HepG2 (cell line): Measurements from ENCODE around the gene HBM. TPM values are rescaled to one million over a fixed set of nuclear protein-coding genes. Genes with fewer than 3 reads are reported as not detected.
A peak's percentile ranks its signal among the peaks of the same experiment; 100 is the strongest.

Experiments
- ATAC-seq: fragments of 200-7000 bp; cut with Tn5 transposase; 3 replicates; pipeline ENCODE4 v1.9.1; 2020; ENCODE audit warnings: mild to moderate bottlenecking, moderate library complexity
- BruUV-seq: library from RNA; stranded (reverse); fragments of 400-500 nt; replicated peaks from 2 replicates; lab custom pipeline; 2021; lab: Mats Ljungman, UMichigan
- CTCF ChIA-PET: fragments of 300-600 bp; formaldehyde crosslinking; extraction: SDS; loops from one replicate; lab custom pipeline; 2021; ENCODE audit warnings: low total read pairs, inconsistent platforms, low intra/inter-chr PET ratio; lab: Yijun Ruan, JAX
- POLR2A ChIA-PET: fragments of 350-600 bp; sonication (Branson Sonifier 250); formaldehyde crosslinking; loops from one replicate; lab custom pipeline; 2020; ENCODE audit warnings: antibody characterized with exemption, inconsistent platforms; lab: Yijun Ruan, JAX
- DNase-seq: peaks from one replicate; pipeline ENCODE4 v3.0.0-alpha.2; 2015; ENCODE audit warnings: low spot score
- FAIRE-seq: peaks from 3 replicates; lab custom pipeline; 2011; peaks lifted over from hg19 to GRCh38; lab: Jason Lieb, UNC
- H2AFZ ChIP-seq: one replicate; pipeline ENCODE4 v1.6.1; 2011; ENCODE audit warnings: low read length, inconsistent platforms
- H3K27ac ChIP-seq: fragments of 300-600 bp; 3 replicates; pipeline ENCODE4 v1.8.0; 2011; ENCODE audit warnings: mixed run types, mild to moderate bottlenecking, mixed read lengths, low read length, inconsistent platforms; ENCODE audit not compliant: insufficient read depth; ENCODE audit errors: extremely low read length
- H3K27me3 ChIP-seq, 2 experiments: fragments of 200-600 bp in 1 of 2; 2 replicates in 1 of 2; 3 replicates in 1 of 2; pipeline versions ENCODE4 v1.6.0 to v1.8.0; 2011; ENCODE audit warnings: low read length in 2 of 2, mild to moderate bottlenecking in 2 of 2, moderate library complexity in 2 of 2, inconsistent platforms in 1 of 2; ENCODE audit not compliant: insufficient read depth in 2 of 2, control insufficient read depth in 1 of 2
- H3K36me3 ChIP-seq, 2 experiments: fragments of 200-600 bp in 1 of 2; replicated peaks in 1 of 2; 2 replicates in 1 of 2; 3 replicates in 1 of 2; pipeline versions ENCODE4 v1.5.1 to v1.8.0; 2011; ENCODE audit warnings: low read length in 2 of 2, inconsistent platforms in 1 of 2; ENCODE audit not compliant: insufficient read depth in 2 of 2, control insufficient read depth in 1 of 2
- H3K4me1 ChIP-seq: 2 replicates; pipeline ENCODE4 v1.5.1; 2012; ENCODE audit warnings: low read length, inconsistent platforms; ENCODE audit not compliant: insufficient read depth
- H3K4me2 ChIP-seq: 2 replicates; pipeline ENCODE4 v1.6.0; 2011; ENCODE audit warnings: low read depth, low read length, inconsistent platforms
- H3K4me3 ChIP-seq, 3 experiments: fragments of 200-600 bp in 1 of 3; sonication (generic), shearing (Covaris generic) in 1 of 3; replicated peaks in 1 of 3; 2 replicates each; pipeline ENCODE4 v1.5.1; 2011 to 2016; ENCODE audit warnings: low read length in 3 of 3, inconsistent platforms in 2 of 3, low read depth in 2 of 3, mild to moderate bottlenecking in 2 of 3, control low read depth in 1 of 3, mixed read lengths in 1 of 3; ENCODE audit not compliant: insufficient read depth in 1 of 3
- H3K79me2 ChIP-seq: one replicate; pipeline ENCODE4 v1.6.1; 2011; ENCODE audit warnings: low read length, inconsistent platforms; ENCODE audit not compliant: insufficient read depth
- H3K9ac ChIP-seq: 2 replicates; pipeline ENCODE4 v1.6.0; 2011; ENCODE audit warnings: mild to moderate bottlenecking, low read depth, low read length, inconsistent platforms; ENCODE audit not compliant: insufficient read depth
- H3K9me3 ChIP-seq: 2 replicates; pipeline ENCODE4 v1.5.1; 2012; ENCODE audit warnings: mild to moderate bottlenecking, low read length
- H4K20me1 ChIP-seq: 2 replicates; pipeline ENCODE4 v1.6.0; 2011; ENCODE audit warnings: inconsistent platforms, mild to moderate bottlenecking, low read length, moderate library complexity; ENCODE audit not compliant: insufficient read depth
- ERF ChIP-seq: IDR thresholded peaks from 2 replicates; pipeline ENCODE4 v1.6.1; 2018; ENCODE audit warnings: missing biosample characterization, missing genetic modification reagents
- ETV5 ChIP-seq: IDR thresholded peaks from 2 replicates; pipeline ENCODE4 v1.6.1; 2018; ENCODE audit warnings: missing biosample characterization, missing genetic modification reagents, inconsistent platforms, borderline replicate concordance
- JUNB ChIP-seq: sonication (generic); formaldehyde crosslinking; IDR thresholded peaks from 2 replicates; pipeline ENCODE4 v1.8.0; 2022; ENCODE audit warnings: missing genetic modification reagents, mild to moderate bottlenecking, borderline replicate concordance
- MEF2D ChIP-seq: sonication (generic); formaldehyde crosslinking; IDR thresholded peaks from 2 replicates; pipeline ENCODE4 v1.5.1; 2020; ENCODE audit warnings: mild to moderate bottlenecking, missing genetic modification reagents
- PHF20 ChIP-seq: sonication (generic); formaldehyde crosslinking; IDR thresholded peaks from 2 replicates; pipeline ENCODE4 v1.5.0; 2020; ENCODE audit warnings: mild to moderate bottlenecking, missing genetic modification reagents
- RBM22 ChIP-seq: fragments of 200-400 bp; formaldehyde crosslinking; optimal IDR thresholded peaks from 2 replicates; pipeline ENCODE3; 2017; ENCODE audit warnings: mild to moderate bottlenecking, low read length, moderate library complexity
- SALL2 ChIP-seq: sonication (generic); formaldehyde crosslinking; IDR thresholded peaks from 2 replicates; pipeline ENCODE4 v1.8.1; 2023; ENCODE audit warnings: mild to moderate bottlenecking, missing genetic modification reagents, inconsistent platforms
- STAT5B ChIP-seq: sonication (generic); formaldehyde crosslinking; IDR thresholded peaks from 2 replicates; pipeline ENCODE4 v1.4.0; 2020; ENCODE audit warnings: missing genetic modification reagents
- SYNCRIP ChIP-seq: fragments of 200-400 bp; formaldehyde crosslinking; IDR thresholded peaks from 2 replicates; pipeline ENCODE4 v1.6.1; 2018; ENCODE audit warnings: mild to moderate bottlenecking, low read depth, low read length; ENCODE audit not compliant: insufficient read depth
- TSC22D2 ChIP-seq: sonication (generic); formaldehyde crosslinking; IDR thresholded peaks from 2 replicates; pipeline ENCODE4 v1.5.1; 2020; ENCODE audit warnings: missing genetic modification reagents, mild to moderate bottlenecking, borderline replicate concordance
- ZFP90 ChIP-seq: sonication (generic); formaldehyde crosslinking; IDR thresholded peaks from 2 replicates; pipeline ENCODE4 v1.8.0; 2022; ENCODE audit warnings: missing genetic modification reagents, mild to moderate bottlenecking, inconsistent platforms, borderline replicate concordance
- ZNF34 ChIP-seq: sonication (generic); formaldehyde crosslinking; IDR thresholded peaks from 2 replicates; pipeline ENCODE4 v1.4.0; 2020; ENCODE audit warnings: mild to moderate bottlenecking, missing genetic modification reagents, borderline replicate concordance
- ZNF550 ChIP-seq: sonication (generic); formaldehyde crosslinking; IDR thresholded peaks from 2 replicates; pipeline ENCODE4 v1.4.0; 2020; ENCODE audit warnings: mild to moderate bottlenecking, missing genetic modification reagents, borderline replicate concordance
- ZNF83 ChIP-seq: sonication (generic); formaldehyde crosslinking; IDR thresholded peaks from 2 replicates; pipeline ENCODE4 v1.4.0; 2020; ENCODE audit warnings: missing genetic modification reagents, mild to moderate bottlenecking, borderline replicate concordance
- WGBS: methylation state at CpG from one replicate; pipeline ENCODE4 v1.1.6; 2017; ENCODE audit warnings: low lambda C conversion rate; 5-methylcytosine and 5-hydroxymethylcytosine counted together
- in situ Hi-C: cut with HindIII; loops from 2 replicates; pipeline ENCODE4 v1.10.0; 2017; ENCODE audit warnings: low pct_unique_long_range_greater_than_20kb; ENCODE audit not compliant: extremely low pct_ligation_motif_present
- intact Hi-C: fragments of 100-400 bp; cut with micrococcal nuclease; formaldehyde crosslinking; loops from one replicate; pipeline ENCODE4 v1.10.0; 2022; ENCODE audit not compliant: unreplicated experiment
- polyA plus RNA-seq, 8 experiments: library from polyadenylated mRNA; depleted of rRNA in 3 of 8; stranded (reverse) in 7 of 8; unstranded in 1 of 8; fragments of >200 nt; fragmentation: Illumina TruSeq in 4 of 8; extraction: Trizol in 4 of 8; gene quantifications; 2 replicates each; pipeline versions ENCODE4 v1.2.1 to v1.2.3, GENCODE V29; 2011 to 2016; ENCODE audit warnings: low read depth in 4 of 8, missing spikeins in 1 of 8, mixed read lengths in 1 of 8; ENCODE audit not compliant: insufficient read depth in 1 of 8
- total RNA-seq, 5 experiments: library from RNA; depleted of rRNA; stranded (reverse); fragments of >200 nt; fragmentation: Illumina TruSeq; extraction: Trizol; gene quantifications; 2 replicates each; pipeline ENCODE4 v1.2.3, GENCODE V29; 2016; ENCODE audit warnings: low read depth in 1 of 5
- TF ChIP-seq, protein P1 (sequence below): sonication (generic); formaldehyde crosslinking; IDR thresholded peaks from 2 replicates; pipeline ENCODE4 v1.5.0; 2020; ENCODE audit warnings: mild to moderate bottlenecking, missing genetic modification reagents, moderate library complexity
- TF ChIP-seq, protein P2 (sequence below): sonication (generic); formaldehyde crosslinking; IDR thresholded peaks from 2 replicates; pipeline ENCODE4 v1.4.0; 2020; ENCODE audit warnings: missing genetic modification reagents
- TF ChIP-seq, protein P3 (sequence below): sonication (generic); formaldehyde crosslinking; conservative IDR thresholded peaks from 2 replicates; pipeline ENCODE4 v1.8.0; 2022; ENCODE audit warnings: missing genetic modification reagents

HBM gene
- total and polyA plus RNA-seq, 2 of the 13 experiments (the other 11 are each of a cell fraction or from before 2014, with no cell fraction given), result not detected

DNA sequence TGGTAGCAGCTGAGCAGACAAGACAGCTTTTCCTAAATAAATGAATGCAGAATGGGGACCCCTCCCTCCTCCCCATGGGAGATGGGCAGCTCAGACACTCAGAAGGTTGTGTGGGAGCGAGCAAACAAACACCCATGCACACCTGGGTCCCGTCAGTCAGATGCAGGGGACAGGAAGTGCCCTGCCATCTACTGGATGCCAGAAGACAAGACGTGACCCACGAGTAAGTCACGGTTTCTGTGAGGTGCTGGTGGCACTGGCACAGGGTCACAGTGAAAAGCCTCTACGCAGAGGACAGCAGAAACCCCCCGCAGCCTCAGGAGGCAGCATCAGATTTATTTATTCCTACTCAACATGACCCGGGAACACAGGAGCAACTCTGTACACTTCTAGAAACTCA lies 22.9 kb downstream of the HBM start:
- TF ChIP-seq MEF2D (CRISPR knock-in tag) (no peak), ZNF34 (CRISPR knock-in tag) (no peak), TSC22D2 (CRISPR knock-in tag) (no peak), SALL2 (CRISPR knock-in tag) (no peak), ERF (no peak), ZFP90 (CRISPR knock-in tag) (no peak), ZNF550 (no peak), PHF20 (CRISPR knock-in tag) (no peak), ETV5 (CRISPR knock-in tag) (peak; percentile 31; the same call in 1 of the 2 replicates), SYNCRIP (no peak), ZNF83 (CRISPR knock-in tag) (no peak), JUNB (CRISPR knock-in tag) (no peak), RBM22 (peak; percentile 75), STAT5B (no peak)
- TF ChIP-seq, protein P1, sequence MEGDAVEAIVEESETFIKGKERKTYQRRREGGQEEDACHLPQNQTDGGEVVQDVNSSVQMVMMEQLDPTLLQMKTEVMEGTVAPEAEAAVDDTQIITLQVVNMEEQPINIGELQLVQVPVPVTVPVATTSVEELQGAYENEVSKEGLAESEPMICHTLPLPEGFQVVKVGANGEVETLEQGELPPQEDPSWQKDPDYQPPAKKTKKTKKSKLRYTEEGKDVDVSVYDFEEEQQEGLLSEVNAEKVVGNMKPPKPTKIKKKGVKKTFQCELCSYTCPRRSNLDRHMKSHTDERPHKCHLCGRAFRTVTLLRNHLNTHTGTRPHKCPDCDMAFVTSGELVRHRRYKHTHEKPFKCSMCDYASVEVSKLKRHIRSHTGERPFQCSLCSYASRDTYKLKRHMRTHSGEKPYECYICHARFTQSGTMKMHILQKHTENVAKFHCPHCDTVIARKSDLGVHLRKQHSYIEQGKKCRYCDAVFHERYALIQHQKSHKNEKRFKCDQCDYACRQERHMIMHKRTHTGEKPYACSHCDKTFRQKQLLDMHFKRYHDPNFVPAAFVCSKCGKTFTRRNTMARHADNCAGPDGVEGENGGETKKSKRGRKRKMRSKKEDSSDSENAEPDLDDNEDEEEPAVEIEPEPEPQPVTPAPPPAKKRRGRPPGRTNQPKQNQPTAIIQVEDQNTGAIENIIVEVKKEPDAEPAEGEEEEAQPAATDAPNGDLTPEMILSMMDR (CRISPR knock-in tag), result peak; percentile 44
- TF ChIP-seq, protein P2, sequence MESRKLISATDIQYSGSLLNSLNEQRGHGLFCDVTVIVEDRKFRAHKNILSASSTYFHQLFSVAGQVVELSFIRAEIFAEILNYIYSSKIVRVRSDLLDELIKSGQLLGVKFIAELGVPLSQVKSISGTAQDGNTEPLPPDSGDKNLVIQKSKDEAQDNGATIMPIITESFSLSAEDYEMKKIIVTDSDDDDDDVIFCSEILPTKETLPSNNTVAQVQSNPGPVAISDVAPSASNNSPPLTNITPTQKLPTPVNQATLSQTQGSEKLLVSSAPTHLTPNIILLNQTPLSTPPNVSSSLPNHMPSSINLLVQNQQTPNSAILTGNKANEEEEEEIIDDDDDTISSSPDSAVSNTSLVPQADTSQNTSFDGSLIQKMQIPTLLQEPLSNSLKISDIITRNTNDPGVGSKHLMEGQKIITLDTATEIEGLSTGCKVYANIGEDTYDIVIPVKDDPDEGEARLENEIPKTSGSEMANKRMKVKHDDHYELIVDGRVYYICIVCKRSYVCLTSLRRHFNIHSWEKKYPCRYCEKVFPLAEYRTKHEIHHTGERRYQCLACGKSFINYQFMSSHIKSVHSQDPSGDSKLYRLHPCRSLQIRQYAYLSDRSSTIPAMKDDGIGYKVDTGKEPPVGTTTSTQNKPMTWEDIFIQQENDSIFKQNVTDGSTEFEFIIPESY (CRISPR knock-in tag), result peak; percentile 36; the same call in 1 of the 2 replicates
- TF ChIP-seq, protein P3, sequence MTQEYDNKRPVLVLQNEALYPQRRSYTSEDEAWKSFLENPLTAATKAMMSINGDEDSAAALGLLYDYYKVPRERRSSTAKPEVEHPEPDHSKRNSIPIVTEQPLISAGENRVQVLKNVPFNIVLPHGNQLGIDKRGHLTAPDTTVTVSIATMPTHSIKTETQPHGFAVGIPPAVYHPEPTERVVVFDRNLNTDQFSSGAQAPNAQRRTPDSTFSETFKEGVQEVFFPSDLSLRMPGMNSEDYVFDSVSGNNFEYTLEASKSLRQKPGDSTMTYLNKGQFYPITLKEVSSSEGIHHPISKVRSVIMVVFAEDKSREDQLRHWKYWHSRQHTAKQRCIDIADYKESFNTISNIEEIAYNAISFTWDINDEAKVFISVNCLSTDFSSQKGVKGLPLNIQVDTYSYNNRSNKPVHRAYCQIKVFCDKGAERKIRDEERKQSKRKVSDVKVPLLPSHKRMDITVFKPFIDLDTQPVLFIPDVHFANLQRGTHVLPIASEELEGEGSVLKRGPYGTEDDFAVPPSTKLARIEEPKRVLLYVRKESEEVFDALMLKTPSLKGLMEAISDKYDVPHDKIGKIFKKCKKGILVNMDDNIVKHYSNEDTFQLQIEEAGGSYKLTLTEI (CRISPR knock-in tag), result no peak
- no peak overlapping the region for H3K27ac ChIP-seq
- peak; percentile 73 for ATAC-seq
- in situ Hi-C loops, result no loop called here
- FAIRE-seq, result no peak
- H3K9me3 ChIP-seq, result no peaks in the 10 kb centered on the region
- H3K9ac ChIP-seq, result no peak overlapping the region
- no peak overlapping the region for H3K4me3 ChIP-seq
- no peak overlapping the region for H3K4me2 ChIP-seq
- intact Hi-C loops, result no loop called here
- POLR2A ChIA-PET, result no interaction called here
- no peak overlapping the region for H2AFZ ChIP-seq
- peak; percentile 26 for DNase-seq
- H4K20me1 ChIP-seq, result 0 out of 2 replicates have a peak, but pooled peaks cover 4% of the 10 kb centered on the region
- H3K27me3 ChIP-seq, result no peaks in the 10 kb centered on the region
- no peaks in the 10 kb centered on the region for H3K79me2 ChIP-seq
- H3K36me3 ChIP-seq, result peaks cover 28 to 49% of the 10 kb centered on the region in 2 experiments
- H3K4me1 ChIP-seq, result no peaks in the 10 kb centered on the region
- 95% methylated on average over 8 of the region's 8 CpGs for WGBS
- CTCF ChIA-PET, result no interaction called here
- BruUV-seq, result no TSS peak
